GM19193 (cell line): ENCODE results near the gene PDE6D.

ENCODE experiments used
- POLR2A ChIP-seq: IDR thresholded peaks from 4 replicates; pipeline ENCODE4 v1.6.1; 2011; ENCODE audit not compliant: insufficient read depth, insufficient read length; ENCODE audit errors: extremely low read depth

The PDE6D gene

DNA sequence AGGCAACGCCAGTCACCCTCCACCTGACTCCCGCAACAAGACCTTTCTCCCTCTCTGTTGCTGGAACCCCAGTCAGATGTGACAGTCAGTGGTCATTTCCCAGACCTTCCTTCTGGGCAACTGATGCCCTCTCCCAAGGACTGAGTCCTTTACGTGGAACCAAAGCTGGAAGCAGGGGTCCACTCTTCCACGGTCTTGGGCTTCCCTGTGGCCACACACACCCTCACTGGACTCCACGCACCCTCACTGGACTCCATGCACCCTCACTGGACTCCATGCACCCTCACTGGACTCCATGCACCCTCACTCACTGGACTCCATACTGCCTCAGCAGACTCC, 65.6 kb downstream of the PDE6D start:
- TF ChIP-seq POLR2A: no peak

DNA sequence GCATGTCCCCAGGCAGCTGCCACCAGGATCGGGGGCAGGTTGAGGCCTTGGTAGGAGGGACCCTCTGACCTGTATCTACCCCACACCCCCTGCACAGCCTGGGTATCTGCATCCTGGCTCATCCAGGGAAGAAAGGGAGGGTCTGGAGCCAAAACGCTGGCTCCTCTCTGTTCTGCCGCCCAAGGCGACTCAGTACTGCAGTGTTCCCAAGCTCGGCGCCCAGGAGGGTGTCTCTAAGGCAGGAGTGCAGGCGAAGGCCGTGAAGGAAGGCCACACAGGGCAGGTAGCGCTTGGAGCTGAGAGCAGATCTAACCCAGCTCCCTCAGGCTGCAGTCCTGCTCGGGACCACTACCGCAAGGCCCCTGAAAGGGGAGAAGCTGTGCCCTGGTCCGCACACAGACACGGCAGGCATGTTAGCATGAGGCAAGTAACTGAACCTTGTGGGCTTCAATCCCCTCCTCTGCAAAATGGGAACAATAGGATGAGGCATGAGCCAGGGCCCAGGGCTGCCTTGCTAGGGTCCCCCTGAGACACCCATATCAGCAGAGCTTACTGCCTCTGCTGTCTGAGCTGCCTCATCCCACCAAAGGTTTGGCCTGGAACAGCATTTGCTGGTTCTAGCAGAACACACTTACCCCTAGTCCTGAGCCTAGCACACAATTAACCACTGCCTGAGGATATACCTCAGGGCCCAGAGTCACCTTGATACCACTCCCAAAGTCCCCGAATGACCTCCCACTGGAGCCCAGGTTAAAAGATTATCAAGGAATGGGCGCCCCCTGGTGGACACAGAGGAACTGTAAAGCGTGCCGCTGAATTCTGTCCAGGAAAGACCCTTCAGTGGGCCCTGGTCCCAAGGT, 66.2 kb downstream of the PDE6D start:
- TF ChIP-seq POLR2A: peak; percentile 8

DNA sequence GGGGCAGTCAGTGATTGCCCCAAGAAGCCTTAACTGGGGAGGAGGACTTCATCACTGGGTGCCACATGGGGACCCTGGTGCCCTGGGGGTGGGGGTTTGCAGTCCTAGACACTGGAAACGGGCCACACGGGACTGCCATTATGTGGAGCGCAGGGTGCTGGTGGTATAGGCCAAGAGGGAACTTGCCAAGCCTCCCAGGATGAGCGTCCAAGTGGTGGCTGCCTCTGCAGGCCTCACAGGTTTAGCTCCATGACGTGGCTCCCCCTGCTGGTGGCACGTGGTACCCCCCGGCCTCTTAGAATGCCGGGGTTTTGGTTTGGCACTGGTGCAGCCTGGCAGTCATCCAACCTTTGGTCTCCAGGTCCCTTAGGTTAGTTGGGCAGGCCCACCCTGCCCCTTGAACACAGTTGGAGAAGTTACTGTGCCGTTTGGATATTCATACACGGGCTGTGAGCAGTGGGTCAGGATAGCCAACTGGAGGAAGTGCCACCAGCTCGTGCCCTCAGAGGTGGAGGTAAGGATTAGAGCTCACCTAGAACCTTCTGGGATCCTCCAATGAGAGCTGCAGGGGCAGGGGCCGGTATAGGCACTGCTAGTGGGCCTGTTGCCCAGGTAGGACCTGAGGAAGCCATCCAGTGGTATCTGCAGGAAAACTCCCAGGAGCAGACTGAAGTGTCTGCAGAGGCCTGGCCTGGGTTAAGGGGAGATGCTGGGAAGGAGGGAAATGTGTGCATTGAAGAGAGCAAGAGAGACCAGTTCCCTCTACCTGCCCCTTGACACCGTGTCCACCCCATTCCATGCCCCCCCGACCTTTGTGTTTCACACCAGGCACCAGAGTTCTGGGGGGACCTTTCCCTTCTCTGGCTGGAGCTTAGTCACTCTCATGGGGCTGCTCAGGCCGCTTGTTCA, 67.1 kb downstream of the PDE6D start:
- TF ChIP-seq POLR2A: peak; percentile 67

DNA sequence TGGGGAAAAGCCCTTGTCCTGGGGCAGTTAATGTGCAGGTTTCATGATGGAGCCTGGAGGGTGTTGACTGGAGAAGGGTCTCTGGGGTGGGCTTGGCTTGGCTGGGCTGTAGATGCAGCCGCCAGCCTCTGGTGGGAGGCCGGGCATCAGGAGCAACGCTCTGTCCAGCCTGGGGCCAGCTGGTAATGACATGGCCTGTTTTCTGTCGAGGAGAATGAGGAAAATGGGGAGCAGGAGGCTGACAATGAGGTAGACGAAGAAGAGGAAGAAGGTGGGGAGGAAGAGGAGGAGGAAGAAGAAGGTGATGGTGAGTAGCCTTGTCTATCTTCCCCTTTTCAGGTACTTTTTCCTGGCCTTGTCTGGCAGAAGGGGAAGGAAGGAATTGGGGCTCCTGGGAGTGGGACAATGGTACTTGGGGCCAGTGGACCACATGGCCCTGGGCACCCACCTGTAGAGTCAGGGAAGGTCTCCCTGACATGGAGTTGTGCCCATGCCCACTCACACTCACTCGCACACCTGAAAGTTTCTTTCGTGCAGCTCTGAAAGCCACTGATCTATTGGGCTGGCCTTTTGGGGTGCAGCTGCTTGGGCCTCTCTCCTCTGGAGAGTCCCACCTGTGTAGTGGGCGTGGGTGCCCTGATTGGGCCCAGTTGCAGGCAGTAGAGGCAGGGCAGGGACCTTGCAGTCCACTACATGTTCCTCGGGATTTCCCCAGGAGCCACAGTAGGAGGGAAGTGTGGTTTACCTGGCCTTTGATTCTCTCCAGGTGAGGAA, 69.2 kb downstream of the PDE6D start:
- TF ChIP-seq POLR2A: peak; percentile 19

DNA sequence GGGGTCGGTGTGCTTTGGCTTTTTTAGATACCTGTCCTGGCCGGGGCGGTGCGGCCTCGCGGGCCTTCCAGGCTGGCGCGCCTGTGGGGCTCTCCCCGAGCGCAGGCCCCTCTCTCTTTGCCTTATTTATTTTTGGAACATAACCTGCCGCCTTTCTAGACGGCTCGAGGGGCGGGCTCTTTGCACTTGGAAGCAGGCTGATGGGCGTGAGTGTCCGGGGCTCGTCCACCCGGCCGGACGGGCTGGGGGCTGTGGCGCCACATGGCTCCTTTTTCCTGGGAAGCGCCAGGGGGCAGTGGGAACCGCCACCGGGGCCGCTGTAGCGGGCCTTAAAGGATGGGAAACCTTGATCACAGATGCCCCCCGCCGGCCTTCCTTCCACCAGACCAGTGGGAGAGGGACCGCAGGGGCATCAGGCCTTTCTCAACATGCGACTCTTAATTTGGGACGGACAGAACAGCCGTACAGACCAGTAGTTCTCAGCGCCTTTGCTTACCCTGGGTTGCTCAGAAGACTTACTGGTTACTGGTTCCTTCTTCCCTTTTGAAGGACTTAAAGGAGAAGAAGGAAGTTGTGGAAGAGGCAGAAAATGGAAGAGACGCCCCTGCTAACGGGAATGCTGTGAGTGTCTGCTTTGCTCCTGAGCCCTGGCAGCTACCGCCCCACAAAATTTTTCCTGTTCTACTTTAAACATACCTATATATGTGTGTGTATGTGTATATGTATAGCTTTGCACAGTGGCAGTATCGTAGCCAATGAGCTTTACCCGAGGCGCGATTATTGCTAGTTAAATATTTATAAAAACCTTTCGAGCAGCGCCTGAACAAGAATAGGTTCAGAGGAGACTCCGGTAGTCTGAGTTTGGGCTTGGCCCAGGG, 70.0 kb downstream of the PDE6D start:
- TF ChIP-seq POLR2A: no peak

DNA sequence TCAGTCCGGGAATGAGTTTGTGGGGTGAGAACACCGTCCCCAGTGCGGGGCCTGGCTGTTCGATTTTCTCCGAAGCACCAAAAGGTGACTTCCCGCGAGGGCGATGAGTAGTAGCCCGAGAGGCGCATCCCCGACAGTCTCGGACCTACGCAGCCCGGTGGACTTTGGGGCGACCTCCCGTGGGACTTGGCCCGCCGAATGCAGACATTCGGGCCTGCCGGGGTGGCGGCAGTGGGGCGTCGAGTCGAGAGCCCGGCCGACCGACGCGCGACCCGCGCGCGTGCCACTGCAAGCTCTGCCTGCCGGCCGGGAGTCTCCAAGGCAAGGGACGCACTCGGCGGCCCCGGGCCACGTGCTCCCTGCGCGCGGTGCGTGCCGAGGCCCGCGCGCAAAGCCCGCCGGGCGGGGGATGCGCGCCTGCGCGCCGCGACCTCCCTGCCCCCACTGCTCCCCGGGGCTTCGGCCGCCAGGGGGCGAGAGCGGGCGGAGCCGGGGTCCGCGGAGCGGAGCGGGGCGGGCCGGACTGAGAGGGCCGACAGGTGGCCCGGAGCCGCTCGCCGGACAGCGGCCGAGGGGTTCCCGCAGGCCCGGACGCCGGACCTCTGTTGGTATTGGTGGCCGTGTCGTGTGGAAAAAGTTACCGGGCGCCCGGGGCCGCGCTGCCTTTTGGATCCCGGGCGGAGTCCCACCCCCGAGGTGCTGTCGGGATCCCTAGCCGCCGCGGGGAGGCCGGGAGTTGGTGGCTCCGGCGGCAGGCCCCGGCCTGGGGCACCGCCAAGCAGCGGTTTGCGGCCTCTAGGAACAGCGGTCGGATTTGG, 70.9 kb downstream of the PDE6D start:
- TF ChIP-seq POLR2A: peak; percentile 77

DNA sequence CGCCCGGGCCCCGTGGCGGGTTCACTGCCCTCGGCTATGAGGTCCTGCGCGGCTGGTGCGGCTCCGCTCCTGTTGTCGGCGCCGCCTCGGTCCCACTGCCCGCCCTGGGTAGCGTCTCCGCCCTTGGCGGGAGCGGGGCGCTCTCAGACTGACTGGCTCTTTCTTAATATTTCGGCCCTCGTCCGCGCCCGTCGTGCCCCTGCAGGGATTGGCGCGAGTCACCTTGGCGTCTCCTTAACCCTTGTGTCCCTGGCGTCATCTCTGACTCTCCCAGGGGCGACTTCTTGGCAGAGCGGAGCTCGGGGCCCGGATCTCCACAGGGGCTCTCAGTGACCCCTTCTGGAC, 71.5 kb downstream of the PDE6D start:
- no peak for TF ChIP-seq POLR2A

DNA sequence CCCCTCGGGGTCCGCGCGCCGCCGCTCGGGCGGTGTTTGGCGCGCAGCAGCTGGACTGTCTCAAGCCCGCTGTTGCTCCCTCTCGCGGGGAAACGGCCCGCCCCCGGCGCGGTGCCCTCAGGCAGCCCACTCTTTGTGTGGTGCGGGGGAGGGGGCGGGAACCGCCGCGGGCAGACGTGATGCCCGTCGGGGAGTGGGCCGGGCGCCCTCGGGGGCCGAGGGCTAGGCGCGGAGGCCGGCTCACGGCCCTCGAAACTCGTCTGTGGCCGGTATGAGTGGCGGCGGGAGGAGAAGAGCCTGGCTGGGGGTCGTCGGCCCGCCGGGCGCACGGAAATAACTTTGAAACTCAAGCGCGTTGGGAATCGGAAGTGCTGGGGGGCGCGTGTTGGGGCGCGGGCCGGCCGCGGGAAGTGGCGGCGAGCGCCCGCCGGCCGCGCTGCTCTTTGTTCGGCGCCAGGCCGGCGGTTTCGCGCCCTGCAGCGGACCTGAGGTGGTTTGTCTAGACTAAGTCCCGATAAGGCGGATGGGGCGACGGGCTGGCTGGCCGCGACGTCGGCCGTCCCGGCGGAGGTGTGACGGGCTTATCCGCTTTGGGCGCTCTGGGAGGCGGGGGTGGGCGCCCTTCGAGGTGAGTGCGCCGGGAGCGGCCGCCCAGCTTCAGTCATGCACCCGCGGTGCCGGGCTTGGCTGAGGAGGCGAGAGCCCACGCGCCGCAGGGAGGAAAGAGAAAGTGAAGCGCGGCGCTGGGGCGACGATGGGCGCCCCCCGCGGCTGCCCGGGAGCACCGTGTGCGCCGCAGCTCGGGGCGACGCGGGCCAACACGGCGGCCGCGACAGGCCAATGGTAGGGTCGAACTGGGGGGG, 72.1 kb downstream of the PDE6D start:
- TF ChIP-seq POLR2A: peak; percentile 50

DNA sequence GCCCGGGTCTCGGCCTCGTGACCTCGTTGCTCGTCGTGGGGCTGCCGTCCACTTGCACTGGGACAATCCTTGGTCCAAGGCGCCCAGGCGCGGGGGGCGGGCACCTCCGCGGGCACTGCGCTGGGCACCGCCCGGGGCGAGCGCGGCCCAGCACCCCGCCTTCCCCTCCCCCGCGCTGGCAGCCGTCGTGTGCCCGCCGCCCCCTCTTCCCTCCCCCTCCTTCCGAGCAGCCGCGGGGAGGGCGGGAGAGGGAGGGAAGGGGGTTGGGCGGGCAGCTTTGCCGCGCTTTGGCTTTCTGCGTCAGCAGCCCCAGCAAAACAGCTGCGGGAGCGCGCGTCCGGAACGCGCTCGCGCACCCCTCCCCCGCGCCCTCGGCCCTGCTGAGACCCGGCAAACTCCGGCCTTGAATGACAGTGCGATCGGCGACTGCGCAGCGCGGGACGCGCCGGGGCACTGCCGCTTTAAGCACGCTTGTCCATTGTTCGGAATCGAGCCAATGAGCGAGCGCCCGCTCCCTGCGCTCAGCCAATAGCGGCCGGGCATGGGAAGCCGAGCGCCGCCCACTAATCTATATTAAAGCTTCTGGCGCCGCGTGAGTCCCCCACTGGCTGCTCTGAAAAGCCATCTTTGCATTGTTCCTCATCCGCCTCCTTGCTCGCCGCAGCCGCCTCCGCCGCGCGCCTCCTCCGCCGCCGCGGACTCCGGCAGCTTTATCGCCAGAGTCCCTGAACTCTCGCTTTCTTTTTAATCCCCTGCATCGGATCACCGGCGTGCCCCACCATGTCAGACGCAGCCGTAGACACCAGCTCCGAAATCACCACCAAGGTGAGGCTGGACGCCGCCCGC, 72.9 kb downstream of the PDE6D start, which contains the start of gene PTMA:
PTMA (plus strand) TSS at position 599 of the 846 bp plus-strand sequence; CDS start at position 781, 182 bp downstream.
- TF ChIP-seq POLR2A: peak; percentile 99

DNA sequence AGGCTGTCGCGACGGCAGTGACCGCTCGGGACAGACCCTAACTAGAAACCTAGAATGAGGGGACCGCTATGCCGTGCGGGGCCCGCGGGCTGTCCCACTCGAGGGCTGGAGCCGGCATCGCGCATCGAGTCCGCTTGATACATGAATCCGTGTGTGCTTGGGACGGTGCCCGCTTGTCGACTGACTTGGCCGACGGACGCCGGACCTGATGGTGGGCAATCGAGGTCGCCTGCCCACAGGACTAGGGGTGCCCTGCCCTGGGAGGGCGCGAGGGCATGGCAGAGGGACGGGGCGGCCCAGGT, 73.5 kb downstream of the PDE6D start:
- peak; percentile 43 for TF ChIP-seq POLR2A

DNA sequence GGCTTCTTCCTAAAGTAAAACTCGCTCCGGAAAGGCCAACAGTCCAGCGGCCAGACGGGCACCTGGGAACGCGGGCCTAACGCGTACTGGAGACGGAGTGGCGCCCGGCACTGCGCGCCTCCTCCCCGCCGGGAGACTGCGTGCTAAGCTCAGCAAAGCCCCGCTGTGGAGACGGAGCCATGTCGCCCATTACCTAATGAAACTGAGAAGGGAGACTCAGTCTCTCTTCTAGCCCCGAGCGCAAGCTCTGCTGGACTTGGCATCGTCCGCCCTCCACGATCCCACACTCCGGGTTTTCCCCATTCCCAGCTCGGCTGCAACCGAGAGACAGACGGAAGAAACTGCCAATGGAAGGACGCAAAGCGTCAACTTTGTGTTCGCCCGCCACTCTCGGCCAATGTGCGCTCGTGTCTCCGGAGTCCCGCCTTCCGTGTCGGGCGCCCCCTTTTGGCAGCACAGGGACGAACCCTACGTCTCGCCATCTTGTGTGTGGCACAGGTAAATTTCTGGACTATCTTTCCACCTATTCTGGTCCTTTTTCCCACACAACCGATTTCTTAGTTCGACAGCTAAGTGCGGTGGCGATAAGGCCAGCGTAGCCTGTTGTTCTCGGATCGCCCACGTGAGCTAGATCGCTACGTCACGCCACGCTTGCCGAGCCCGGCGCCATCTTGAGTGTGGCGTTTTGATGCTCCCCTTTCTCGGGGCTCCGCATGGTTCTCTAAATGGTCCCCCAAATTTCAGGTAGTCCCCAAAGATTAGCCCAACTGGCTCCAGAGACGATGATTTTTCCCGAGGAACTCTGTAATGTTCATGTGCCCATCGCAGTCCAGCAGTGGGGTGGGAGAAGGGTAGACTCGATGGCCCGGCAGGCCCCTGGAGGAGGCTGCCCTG, 74.1 kb downstream of the PDE6D start:
- TF ChIP-seq POLR2A: peak; percentile 81

DNA sequence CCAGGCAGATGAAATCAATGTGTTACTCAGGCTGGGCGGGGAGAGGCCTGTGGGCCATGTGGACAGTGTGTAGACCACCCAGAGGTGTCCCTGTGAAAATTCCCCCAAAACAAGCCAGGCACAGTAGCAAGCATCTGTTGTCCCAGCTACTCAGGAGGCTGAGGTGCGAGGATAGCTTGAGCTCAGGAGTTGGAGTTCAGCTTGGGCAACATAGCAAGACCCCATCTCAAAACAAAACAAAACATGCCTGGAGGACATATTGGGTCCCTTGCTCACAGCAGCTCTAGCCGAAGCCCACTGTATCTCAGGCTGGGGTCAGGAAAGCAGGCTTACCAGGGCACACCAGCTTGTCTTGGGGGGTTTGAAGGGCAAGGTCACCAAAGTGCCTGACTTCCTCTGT, 77.1 kb downstream of the PDE6D start:
- no peak for TF ChIP-seq POLR2A
